ENCODE results near the gene SEMA4A. TPM values are rescaled to one million over a fixed set of nuclear protein-coding genes. Genes with fewer than 3 reads are reported as not detected.
"Not testable (repeated sequence)": the region's sequence is repeated elsewhere in the genome, so short reads cannot be mapped to it uniquely, and the experiment has no call there.

The SEMA4A gene
- total RNA-seq, result 0.42 and 0.59 TPM in 2 replicates

DNA sequence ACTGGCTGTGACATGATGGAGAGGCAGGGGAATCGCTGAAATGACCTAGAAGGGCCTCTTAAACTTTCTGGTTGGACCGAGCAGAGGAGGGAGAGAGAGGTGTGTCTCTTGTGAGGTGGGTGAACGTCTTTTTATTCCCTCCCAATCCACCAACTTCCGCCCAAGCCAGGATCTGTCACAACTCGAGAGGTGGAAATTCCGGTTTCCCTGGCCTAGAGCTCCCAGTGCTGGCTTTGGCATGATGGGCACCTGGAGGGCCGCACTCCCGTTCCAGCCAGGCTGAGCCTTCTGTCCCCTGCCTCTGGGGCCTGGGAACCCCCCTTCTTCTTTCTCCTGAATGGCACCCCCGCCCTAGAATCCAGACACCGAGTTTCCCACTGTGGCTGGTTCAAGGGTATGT, at the start of gene SEMA4A:
Gene SEMA4A, plus strand, starts transcription at position 224 of the 400 bp plus-strand sequence. CDS start 994 bp downstream, outside the sequence.
- no peak for DNase-seq (ENCODE audit: low read depth, low spot score)

DNA sequence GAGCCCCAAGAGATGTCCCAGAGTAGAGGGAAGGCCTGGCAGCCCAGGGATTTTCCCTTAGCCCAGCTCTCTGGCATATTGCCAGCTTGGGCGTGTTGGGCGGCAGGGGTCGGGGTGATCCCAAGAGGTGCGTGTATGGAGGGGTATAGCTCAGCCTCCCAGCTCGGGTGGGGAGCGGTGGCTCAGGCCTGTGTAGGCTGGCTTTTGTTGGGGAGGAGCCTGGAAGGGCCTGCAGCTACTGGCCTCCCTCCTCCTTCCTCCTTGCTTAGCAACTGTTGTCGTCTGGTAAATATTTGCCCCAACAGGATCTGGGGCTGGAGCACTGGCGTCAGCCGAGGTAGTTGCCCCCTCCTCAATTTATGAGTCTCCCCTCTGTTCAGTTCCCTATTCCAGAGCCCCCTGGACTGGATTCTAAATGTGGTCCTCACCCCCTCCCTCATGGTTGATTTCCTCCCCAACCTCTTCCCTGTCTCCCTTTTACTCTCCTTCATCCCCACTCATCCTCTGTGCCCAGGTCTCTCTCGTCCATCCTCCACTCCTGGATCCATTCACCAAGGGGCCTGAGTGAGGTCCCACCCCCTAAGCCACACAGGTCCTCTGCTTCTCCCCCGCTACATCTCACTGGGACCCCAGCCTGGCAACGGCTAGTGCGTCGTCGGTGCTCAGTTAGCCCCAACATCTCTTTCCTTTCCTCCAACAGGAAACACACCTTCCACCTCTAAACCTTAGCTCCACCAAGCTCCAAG, 49.1 kb upstream of the SEMA4A start:
- DNase-seq (ENCODE audit: low read depth, low spot score), result peak; percentile 86

DNA sequence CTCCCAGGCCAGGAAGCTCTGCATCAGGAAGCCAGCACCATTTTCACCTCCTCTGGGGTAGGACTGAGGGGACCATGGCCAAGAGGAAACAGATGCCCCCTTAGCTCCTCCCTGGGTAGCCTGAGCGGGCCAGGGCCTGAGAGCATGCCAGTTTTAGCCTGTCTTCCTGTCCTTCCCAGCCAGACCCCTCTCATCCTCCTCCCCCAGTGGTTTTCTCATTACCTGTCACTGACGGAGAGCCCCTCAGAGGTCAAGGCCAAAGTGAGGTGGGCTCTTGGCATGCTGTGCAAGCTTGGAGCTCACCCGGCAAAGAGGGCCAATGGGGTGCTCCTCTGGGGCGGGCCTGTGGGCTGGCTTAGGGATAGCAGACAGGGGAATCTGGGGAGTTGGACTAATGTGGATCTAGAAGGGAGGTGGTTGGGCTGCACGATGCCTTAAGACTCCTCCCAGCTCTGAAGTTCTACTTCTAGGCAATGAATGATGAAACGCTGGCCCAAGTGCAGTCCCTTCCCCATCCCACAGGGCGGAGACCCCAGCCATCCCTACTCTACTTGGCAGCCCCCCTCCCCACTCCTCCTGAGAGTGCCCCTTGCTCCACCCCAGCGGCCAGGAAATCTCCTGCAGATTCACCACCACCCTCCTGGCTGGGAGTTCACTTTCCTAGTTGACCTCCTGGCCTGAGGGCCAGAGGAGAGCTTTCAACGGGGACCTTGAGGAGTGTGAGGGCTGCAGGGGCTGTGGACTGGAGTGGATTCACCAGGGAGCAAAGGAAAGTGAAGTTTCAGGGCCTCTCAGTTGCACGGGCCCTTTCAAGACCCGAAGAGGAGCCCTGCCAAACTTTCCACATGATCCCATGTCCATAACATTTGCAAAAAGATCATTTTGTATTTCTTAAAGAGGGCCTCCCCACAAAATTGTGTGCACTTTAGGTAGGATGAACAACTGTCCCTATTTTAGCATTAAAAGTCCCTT, 48.2 kb upstream of the SEMA4A start:
- no peak for DNase-seq (ENCODE audit: low read depth, low spot score)

DNA sequence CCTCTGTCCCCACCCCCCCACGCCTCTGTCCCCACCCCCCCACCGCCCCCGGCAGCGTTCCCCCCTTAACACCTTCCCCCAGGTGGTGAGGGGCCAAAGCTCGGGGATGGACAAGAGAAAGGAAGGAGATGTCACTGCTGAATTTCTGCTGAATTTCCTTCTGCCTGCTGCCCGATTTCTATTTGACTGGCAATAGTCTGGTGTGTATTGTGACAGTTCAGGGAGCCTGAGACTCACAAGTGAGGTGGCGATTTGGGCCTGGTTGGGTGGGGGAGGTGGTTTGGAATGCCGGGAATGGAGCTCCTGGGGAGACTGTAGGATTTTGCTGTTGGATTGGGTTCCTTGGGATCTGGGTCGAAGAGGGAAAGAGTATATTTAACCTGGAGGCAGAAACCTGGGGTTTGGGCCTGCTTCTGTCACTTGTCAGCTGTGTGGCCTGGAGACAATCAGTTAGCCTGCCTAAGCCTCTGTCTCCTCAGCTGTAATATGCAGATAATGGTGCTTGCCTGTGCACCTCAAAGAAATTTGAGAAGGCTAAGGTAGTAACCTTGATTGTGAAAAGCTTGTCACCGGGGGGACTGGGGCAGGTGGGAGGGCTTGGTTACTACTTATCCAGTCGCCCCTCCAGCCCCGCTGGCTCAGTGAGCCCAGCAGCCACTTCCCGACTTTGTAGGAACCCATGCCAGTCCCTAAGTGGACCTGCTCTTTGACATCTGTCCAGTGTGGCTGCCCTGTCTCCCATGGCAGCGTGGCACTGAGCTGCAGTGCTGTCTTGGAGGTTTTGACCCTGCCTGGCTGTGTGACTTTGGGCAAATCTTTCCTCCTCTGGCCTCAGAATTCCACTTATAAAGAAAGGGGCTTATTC, 46.5 kb upstream of the SEMA4A start:
- no peak for DNase-seq (ENCODE audit: low read depth, low spot score)

- DNase-seq (ENCODE audit: low read depth, low spot score), result no peak
These were observed 45.3 kb upstream of the SEMA4A start for GRCh38 chr1:156108057-156108456.

GRCh38 chr1:156108664-156109241, 44.6 kb upstream of the SEMA4A start:
- no peak for DNase-seq (ENCODE audit: low read depth, low spot score)

- no peak for DNase-seq (ENCODE audit: low read depth, low spot score)
These were observed 43.1 kb upstream of the SEMA4A start for GRCh38 chr1:156110252-156110651.

DNA sequence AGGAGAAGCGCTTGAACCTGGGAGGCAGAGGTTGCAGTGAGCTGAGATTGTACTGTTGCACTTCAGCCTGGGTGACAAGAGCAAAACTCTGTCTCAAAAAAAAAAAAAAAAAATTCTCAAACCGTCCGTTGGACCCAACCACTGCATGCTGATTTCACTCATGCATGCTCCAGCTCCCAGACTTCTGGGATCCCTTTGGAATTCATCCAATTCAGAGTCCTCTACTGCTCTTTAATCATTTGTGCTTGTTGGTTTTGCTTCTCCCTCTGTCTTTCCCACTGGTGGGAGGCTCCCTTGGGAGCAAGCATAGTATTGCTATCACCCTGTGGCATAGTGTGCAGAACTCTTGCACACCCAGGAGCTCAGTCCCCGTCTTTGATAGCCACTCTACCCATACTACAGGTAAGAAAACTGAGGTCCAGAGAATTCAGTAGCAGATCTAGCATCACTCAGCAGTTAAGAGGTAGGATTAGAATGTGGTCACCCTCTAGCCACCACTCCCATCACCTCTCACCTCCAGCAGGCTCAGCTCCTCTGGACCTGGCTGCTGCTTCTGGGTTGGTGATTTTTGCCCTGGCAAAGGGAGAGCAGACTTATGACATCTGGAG, 41.9 kb upstream of the SEMA4A start:
- DNase-seq (ENCODE audit: low read depth, low spot score), result no peak

DNA sequence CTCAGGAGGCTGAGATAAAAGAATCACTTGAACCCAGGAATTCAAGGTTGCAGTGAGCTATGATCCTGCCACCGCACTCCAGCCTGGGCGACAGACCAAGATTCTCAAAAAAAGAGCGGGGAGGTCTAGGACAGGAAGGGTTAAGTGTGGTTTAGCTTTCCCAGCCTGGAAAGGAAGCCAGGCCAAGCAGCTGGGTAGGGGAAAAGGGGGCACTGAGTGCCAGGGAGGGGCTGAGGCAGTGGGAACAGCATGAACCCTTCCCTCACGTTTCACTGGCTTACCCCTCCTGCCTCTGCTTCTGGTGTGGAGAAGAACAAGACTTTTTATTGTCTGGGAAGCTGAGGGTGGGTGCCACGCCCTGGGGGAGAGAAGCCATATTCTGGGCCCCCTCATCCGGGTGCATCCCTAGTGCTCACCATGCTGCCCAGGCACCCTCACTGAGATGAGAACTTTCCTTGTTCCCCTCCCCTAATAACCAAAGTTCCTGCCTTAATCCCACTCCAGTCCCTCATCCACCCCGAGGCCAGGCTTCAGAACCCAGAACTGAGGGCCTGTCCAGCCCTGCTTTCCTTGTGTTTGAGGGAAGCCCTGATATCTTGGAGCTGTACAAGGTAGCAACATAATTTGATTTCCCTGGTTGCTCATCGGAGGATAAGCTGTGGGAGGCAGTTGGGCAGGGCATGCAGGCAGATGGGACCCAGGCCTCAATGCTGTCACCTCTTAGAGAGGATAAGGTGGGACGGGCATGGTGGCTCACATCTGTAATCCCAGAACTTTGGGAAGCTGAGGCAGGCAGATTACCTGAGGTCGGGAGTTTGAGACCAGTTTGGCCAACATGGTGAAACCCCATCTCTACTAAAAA, 40.9 kb upstream of the SEMA4A start:
- no peak for DNase-seq (ENCODE audit: low read depth, low spot score)

DNA sequence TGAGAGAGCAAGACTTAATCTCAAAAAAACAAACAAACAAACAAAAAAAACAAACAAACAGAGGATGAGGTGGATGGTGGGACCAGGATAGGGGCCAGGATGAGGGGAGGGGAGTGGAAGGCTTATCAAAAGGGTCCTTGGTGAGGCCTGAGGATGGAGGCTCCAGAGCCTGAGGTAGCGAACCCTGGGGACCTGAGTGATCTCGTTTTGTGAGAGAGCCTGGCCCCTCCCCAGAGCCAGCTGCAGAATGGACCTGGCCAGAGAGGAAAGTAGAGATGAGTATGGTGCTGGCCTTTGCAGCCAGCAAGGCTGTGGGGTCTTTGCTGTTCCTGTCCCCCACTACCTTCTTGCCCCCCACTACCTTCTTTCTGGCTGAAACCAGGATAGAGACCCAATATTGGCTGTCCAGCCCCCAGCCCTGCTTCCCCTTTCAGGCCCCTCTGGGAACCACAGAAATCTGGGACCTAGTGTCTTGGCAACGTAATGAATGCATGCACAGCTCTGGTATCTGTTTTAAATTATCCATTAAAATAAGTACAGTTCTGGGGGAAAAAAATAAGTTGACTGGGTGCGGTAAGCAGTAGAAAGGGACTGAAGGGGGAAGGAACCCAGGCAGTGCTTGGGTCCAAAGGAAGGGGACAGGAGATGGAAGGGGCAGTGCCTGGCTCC, 40.0 kb upstream of the SEMA4A start:
- no peak for DNase-seq (ENCODE audit: low read depth, low spot score)

DNA sequence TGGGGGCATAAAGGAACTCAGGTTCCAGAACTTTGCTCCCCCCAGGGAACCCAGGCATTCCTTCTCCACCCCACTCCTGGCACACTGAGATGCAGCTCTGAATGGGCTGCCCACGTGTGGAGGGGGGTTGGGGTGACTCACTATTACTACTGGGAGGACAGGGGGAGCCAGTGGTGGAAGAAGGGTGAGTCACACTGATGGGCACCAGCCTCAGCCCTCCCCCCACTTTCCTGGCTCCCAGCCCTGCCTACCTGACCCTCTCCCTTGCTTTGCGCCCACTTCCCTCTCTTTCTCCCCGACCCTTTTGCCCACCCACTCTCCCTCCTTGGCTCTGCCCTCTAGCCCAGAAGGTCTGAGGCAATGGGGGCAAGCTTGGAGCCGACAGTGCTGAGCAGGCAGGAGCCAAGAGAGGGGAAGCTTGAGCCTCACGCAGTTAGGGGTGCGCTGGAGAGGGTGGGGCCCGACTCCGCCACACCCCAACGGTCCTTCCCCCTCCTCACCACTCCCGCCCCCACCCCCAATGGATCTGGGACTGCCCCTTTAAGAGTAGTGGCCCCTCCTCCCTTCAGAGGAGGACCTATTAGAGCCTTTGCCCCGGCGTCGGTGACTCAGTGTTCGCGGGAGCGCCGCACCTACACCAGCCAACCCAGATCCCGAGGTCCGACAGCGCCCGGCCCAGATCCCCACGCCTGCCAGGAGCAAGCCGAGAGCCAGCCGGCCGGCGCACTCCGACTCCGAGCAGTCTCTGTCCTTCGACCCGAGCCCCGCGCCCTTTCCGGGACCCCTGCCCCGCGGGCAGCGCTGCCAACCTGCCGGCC, 39.1 kb upstream of the SEMA4A start, which contains the start of gene LMNA:
Gene LMNA, plus strand, starts transcription at position 611 of the 818 bp plus-strand sequence. CDS start 208 bp downstream, outside the sequence.
- peak; percentile 74 for DNase-seq (ENCODE audit: low read depth, low spot score)

- DNase-seq (ENCODE audit: low read depth, low spot score), result no peak
These were observed 38.4 kb upstream of the SEMA4A start for GRCh38 chr1:156114919-156115513.

DNA sequence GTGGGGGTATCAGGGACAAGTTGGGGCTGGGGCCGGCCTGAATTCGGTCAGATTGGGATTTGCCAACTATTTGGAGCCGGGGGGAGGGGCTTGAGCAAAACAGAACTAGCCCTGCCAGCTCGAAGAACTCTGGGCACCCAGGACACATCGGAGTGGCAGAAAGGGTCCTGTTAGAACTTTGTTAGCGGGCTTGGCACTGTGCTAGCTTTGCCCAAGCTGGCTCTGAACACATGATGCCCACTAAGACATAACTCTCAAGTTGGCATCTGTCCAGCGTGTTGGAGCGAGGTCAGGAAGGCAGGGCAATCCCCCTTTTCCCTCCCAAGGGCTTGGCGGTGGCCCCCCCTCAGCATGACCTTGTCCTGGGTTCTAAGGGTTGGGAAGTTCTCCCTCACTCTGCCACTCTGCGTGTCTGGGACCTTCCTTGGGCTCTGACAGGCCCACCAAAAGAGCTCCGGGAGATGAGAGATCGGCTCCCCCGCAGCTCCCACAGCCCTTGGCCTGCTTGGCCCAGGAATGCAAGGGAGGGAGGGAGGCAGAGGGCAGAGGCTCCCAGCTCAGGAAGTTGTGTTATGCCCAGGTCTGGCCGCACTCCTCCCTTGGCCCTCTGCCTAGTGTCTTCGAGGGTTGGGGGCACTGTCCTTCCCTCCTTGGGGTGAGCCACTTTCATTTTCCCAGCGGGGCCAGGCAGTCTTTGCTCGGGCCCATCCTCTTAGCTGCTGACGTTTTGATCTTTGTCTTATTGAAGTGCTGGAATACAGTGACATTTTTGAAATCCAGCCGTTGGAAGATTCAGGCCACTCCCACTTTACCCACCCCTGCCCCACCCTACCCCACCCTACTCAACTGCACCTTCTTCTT, 37.6 kb upstream of the SEMA4A start:
- DNase-seq (ENCODE audit: low read depth, low spot score), result no peak

DNA sequence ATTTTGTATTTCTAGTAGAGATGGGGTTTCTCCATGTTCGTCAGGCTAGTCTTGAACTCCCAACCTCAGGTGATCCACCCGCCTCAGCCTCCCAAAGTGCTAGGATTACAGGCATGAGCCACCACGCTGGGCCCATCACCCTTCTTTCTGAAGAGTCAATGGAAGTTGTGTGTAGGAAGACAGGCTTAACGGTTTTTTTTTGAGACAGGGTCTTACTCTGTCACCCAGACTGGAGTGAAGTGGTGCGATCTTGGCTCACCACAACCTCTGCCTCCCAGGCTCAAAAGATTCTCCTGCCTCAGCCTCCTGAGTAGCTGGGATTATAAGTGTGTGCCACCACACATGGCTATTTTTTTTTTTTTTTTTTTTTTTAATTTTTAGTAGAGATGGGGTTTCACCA, 36.7 kb upstream of the SEMA4A start:
- DNase-seq (ENCODE audit: low read depth, low spot score), result not testable (repeated sequence)

- no peak for DNase-seq (ENCODE audit: low read depth, low spot score)
These were observed 35.8 kb upstream of the SEMA4A start for GRCh38 chr1:156117414-156118176.

Data from pulmonary artery endothelial cell (primary cell).